Measurements from ENCODE around the gene RINL.

The RINL gene

GRCh38 chr19:38819231-38819920 is 58.7 kb downstream of the RINL start:
- DNase-seq (ENCODE audit: low read depth) = no peak
- no peak overlapping the region for H3K4me3 ChIP-seq (ENCODE audit: low read depth, low read length)
- TF ChIP-seq, protein P1, sequence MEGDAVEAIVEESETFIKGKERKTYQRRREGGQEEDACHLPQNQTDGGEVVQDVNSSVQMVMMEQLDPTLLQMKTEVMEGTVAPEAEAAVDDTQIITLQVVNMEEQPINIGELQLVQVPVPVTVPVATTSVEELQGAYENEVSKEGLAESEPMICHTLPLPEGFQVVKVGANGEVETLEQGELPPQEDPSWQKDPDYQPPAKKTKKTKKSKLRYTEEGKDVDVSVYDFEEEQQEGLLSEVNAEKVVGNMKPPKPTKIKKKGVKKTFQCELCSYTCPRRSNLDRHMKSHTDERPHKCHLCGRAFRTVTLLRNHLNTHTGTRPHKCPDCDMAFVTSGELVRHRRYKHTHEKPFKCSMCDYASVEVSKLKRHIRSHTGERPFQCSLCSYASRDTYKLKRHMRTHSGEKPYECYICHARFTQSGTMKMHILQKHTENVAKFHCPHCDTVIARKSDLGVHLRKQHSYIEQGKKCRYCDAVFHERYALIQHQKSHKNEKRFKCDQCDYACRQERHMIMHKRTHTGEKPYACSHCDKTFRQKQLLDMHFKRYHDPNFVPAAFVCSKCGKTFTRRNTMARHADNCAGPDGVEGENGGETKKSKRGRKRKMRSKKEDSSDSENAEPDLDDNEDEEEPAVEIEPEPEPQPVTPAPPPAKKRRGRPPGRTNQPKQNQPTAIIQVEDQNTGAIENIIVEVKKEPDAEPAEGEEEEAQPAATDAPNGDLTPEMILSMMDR (IDR thresholded peaks at IDR 0.05; ENCODE audit: low read depth, low read length, missing control alignments) = no peak
- in situ Hi-C loops (cut with HindIII; ENCODE audit: low sequenced_read_pairs) = no loop called here

All from astrocyte of the cerebellum (primary cell).